ENCODE measurements around the gene SSU72.

The SSU72 gene

DNA sequence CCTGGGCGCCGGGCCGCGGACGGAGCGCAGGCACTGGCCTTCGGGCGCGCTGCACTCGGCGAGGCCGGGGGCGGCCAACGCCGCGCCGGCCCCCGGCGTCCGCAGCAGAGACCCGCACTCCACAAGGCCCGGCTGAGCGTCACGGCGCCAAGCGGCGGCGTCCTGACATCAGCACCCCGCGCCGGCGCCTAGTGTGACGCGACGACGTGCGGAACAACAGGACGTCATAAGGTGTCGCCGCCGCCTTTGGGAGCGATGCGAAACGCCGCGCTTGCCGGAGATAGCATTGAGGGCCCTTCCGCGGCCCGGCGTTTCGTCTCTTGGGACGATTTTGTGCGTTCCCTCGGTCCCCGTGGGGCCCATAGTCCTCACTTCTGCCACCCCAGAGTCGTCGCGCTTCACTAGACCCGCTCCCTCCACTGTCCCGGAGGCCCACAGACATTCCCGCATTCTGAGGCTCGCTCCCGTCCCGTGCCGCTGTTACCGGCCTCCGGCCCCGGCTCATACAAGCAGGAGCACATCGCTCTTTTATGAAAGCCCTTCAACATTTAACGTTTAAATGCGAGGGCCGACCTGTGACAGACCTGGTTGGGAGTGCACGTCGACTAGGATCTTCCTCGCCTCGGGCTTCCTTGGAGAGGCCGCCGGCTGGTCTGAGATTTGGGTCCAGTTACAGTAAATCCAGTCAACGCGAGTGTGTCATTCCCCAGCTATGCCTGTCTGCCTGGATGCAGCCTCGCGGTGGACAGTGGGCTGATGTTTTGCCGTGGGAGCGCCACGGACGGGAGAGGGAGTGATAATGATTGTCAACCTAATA, at the start of gene SSU72:
SSU72 (minus strand) TSS at position 143 of the 817 bp plus-strand sequence. CDS start 306 bp downstream, outside the sequence.
- peak; percentile 97 for DNase-seq (ENCODE audit: low spot score)

- DNase-seq (ENCODE audit: low spot score): no peak
Observed at GRCh38 chr1:1623631-1624442, 49.2 kb upstream of the SSU72 start.

GRCh38 chr1:1623181-1623630, 48.5 kb upstream of the SSU72 start:
- DNase-seq (ENCODE audit: low spot score): no peak

DNA sequence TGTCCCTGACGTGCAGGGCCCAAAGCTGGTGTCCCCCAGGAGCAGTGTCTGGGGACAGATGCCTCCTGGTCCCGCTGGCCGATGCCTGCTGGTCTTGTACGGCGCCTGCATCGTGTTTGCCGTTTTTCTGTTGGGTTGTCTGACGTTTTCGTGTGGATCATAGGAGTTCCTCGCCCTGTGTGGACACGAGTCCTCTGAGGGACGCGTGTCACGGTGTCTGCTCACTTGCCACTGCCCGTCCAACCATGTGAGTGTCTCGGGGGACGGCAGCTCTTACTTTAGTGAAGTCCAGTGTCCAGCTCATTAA, 48.1 kb upstream of the SSU72 start:
- no peak for DNase-seq (ENCODE audit: low spot score)

GRCh38 chr1:1622010-1622787, 47.5 kb upstream of the SSU72 start:
- no peak for DNase-seq (ENCODE audit: low spot score)

DNA sequence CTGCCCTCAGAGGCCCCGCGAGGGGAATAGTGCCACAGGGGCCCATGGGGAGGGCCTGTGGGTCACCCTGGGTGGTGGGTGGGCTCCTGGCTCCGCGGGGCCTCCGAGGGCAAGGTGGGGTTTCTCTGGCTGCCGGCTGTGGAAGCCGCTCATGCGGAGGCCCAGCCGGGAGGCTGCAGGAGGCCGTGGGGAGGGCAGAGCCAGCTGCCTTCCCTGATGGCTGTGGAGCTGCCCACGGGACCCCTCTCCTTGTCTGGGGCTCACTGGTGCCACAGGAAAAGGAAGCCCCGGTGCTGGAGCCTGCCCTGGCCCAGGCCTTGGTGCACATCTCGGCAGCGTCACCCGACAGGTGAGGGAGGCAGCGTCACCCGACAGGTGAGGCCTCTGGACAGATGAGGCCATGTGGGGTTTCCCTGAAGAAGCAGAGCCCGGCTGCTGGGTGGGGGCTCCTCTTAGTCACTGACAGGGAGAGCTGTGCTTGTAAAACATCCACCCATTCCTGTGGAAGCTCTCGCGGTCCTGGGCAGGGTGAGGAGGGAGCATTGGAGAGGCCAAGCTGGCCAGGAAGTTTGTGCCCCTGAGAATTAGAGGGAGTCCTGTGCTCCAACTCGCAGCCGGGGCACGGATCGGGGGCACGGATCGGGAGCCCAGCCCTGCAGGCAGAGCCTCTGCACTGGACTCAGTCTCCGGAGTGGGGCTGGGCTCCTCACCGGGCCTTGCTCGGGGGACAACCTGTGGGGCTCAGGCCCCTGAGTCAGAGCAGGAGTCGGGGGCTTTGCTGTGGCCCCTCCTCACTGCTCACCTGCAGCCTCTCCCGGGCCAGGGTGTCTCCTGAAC, 46.7 kb upstream of the SSU72 start:
- DNase-seq (ENCODE audit: low spot score): no peak

- no peak for DNase-seq (ENCODE audit: low spot score)
Observed at GRCh38 chr1:1620433-1621139, 45.9 kb upstream of the SSU72 start.

DNA sequence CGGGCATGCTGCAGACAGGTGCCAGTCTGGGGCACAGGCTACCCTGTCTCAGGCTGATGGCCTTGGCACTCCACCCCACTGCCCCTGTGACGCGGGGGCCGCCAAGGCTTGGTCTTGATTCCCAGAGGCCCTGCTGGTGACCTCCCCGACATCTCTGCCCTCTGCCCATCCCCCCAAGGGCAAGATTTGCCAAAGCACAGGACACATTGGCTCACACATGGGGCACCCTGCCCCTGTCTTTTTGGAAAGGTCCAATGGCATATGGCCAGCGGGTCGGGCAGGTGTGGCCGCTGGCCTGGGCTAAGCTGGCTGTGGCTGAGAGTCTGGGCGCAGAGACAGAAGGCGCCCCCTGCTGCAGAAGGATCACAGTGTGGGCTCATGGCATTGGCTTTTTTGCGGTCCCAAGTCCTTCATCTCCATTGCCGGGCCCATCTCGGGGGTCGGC, 45.3 kb upstream of the SSU72 start:
- peak; percentile 74 for DNase-seq (ENCODE audit: low spot score)

DNA sequence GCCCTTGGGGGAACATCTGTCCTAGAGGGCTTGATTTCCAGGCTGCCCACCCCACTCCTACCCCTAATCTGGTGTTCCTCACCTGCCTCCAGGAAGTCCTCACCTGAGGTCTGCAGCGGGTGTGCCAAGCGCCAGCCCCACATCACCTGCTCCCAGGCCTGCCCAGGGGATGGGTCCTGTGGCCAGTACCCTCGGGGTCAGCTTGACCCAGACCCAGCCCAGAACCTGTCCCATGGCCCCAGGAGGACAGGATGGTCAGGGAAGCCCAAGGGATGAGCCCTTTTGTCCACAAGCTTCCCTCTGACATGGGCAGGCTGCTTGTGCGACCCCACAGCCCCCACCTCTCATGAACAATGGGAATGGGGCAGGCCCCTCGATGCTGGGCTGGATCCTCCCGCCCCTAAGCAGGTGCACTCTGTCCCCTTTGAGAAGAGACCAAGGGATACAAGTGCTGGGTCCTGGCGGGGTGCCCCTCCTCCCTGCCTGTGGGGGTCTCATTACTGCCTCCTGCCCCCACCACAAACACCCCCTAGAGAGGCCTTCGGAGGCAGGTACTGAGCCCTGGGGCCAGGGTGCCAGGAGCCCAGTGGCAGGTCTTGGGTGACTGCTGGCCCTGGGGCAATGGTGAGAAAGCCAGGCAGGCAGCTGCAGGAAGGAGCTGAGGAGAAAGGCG, 43.9 kb upstream of the SSU72 start:
- no peak for DNase-seq (ENCODE audit: low spot score)

DNA sequence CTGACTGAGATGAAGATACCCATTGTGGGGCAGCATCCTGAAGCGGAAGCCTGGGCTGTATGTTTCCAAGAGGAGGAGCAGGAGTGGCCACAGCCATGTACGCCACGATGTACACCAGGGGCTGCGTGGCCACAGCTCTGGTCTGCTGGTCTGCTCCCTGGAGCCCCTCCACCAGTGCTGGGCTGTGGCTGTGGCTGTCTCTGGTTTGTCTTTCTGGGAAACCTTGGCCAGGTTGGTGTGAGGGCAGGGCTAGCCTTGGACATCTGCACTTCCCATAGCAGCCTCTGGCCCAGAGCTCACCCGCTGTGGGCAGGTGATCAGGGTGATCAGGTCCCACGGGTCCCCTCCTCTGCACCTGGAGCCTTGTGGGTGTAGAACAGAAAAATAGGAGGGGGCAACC, 43.3 kb upstream of the SSU72 start:
- DNase-seq (ENCODE audit: low spot score): no peak

- DNase-seq (ENCODE audit: low spot score): no peak
Observed at GRCh38 chr1:1617516-1617915, 42.9 kb upstream of the SSU72 start.

DNA sequence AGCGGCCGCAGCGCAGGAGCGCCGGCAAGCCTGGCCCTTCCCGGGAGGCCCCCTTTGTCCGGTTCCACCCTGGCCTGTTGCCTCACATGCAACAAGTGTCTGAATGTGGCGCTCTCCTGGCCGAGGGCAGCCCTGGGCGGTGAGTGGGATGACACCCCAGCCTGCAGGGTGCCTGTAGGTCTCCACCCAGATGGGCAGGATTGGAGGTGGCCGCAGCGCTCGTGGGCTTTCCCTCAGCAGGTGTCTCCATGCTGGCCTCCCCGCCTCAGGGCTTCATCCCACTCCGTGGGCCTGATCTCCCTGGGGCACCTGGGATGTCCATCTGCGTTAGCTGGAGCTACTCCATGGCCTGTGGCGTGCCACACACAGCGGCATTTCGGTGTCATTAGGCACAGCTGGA, 42.2 kb upstream of the SSU72 start:
- DNase-seq (ENCODE audit: low spot score): no peak

GRCh38 chr1:1616045-1616790, 41.6 kb upstream of the SSU72 start:
- DNase-seq (ENCODE audit: low spot score): peak; percentile 79

DNA sequence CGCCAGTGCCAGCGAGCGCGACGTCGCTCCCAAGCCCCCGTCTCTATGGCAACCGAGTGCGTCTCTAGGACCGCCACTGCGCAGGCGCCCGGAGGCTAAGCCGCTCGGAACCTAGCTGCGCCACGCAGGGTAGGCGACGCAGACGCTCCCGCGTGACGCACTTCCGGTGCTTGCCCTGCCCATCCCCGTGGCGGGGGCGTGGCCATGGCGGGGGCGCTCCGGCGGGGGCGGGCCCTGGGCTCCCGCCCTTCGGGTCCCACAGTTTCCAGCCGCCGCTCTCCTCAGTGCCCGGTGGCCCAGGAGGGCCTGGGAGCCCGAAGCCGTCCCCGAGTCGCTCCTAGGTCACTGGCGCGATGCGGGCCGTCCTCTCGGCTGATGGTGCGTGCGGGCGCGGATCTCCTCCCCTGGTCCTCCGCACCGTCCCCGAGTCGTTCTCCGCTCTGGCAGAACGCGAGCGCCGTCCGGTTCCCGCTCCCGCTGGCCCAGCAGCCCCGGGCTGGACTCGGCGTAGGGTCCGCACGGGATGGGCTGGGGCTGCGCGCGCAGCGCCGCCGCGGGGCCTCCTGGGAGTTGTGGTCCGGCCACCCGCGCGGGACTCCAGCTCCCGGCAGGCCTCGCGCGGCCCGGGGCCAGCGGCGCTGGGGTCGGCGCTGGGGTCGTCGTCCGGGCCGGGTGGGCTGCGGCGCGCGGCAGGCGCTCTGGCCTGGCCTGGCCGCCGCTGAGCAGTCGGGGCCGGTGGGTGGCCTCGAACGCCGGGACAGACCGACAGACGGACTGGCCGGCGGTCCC, 40.8 kb upstream of the SSU72 start, which contains the start of gene MIB2:
MIB2 (plus strand) TSS at position 245 of the 789 bp plus-strand sequence. CDS start 7,953 bp downstream, outside the sequence.
- DNase-seq (ENCODE audit: low spot score): peak; percentile 100

- DNase-seq (ENCODE audit: low spot score): no peak
Observed at GRCh38 chr1:1614954-1615255, 40.2 kb upstream of the SSU72 start.

DNA sequence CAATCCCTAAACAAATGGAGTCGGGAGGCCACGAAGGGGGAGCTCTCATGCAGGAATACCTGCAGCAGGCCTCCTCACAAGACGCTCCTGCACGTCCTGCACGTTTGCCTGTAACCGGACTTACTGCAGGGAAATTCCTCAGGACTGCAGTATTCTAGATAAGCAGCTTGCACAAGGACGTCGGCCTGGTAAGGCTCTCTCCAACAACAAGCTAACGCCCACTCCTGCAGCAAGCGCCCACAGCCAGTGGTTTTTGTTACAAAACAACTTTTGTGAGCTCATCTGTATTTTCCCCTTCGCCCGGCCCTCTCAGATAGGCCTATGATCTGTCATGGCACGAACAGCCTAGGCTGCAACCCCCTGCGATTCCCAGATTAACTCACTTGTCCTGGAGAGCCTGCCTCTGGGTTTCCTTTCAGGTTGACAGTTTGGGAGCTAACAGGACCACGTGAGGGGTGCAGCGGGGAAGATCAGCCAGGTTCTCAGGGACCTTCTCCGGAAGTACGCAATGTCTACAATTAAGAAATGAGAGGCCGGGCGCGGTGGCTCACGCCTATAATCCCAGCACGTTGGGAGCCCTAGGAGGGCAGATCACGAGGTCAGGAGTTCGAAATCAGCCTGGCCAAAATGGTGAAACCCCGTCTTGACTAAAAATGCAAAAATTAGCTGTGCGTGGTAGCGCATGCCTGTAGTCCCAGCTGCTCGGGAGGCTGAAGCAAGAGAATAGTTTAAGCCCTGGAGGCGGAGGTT, 39.7 kb upstream of the SSU72 start:
- DNase-seq (ENCODE audit: low spot score): no peak

GRCh38 chr1:1613509-1614082, 38.9 kb upstream of the SSU72 start:
- DNase-seq (ENCODE audit: low spot score): no peak

DNA sequence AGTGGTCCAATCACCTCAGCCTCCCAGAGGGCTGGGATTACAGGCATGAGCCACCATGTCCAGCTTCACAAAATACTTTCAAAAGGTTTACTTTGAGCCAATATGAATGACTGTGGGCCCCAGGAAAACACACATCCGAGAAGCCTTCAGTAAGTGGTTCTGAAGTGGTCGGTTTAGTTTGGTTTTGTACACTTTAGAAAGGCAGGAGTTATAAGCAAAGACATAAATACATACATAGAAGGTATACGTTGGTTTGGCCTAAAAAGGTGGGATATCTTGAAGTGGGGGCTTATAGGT, 37.4 kb upstream of the SSU72 start:
- DNase-seq (ENCODE audit: low spot score): no peak
